IMR-90 (cell line): ENCODE measurements around the gene CCDC70. TPM values are rescaled to one million over a fixed set of nuclear protein-coding genes. Genes with fewer than 3 reads are reported as not detected.

ENCODE experiments used
- ATAC-seq: fragments of 200-7000 bp; cut with Tn5 transposase; 2 replicates; pipeline ENCODE4 v1.9.1; 2020; ENCODE audit warnings: low read depth, mild to moderate bottlenecking, moderate library complexity
- BruUV-seq: library from RNA; stranded (reverse); fragments of 400-500 nt; replicated peaks from 2 replicates; lab custom pipeline; 2021; lab: Mats Ljungman, UMichigan
- CTCF ChIA-PET: fragments of 300-600 bp; formaldehyde crosslinking; extraction: SDS; loops from one replicate; lab custom pipeline; 2021; ENCODE audit warnings: antibody characterized with exemption; lab: Yijun Ruan, JAX
- POLR2A ChIA-PET: fragments of 300-600 bp; sonication (Branson Sonifier 250); formaldehyde crosslinking; loops from one replicate; lab custom pipeline; 2022; ENCODE audit warnings: antibody characterized with exemption; ENCODE audit not compliant: unreplicated experiment; lab: Charles Lee
- DNase-seq: peaks from one replicate; pipeline ENCODE4 v3.0.0; 2013
- H2AFZ ChIP-seq: replicated peaks from 2 replicates; pipeline ENCODE3; 2013; ENCODE audit warnings: low read length, mild to moderate bottlenecking; ENCODE audit not compliant: poor library complexity
- H2AK5ac ChIP-seq: 2 replicates; pipeline ENCODE4 v1.6.1; 2013; ENCODE audit warnings: low read depth, low read length, inconsistent platforms
- H2AK9ac ChIP-seq: replicated peaks from 2 replicates; pipeline ENCODE3; 2013; ENCODE audit warnings: mild to moderate bottlenecking, low read depth, low read length, moderate library complexity; ENCODE audit not compliant: poor library complexity
- H2BK120ac ChIP-seq: 2 replicates; pipeline ENCODE4 v1.6.1; 2013; ENCODE audit warnings: low read depth, low read length, inconsistent platforms
- H2BK15ac ChIP-seq: 3 replicates; pipeline ENCODE4 v1.6.1; 2013; ENCODE audit warnings: low read depth, low read length, inconsistent platforms
- H2BK20ac ChIP-seq: 2 replicates; pipeline ENCODE4 v1.6.1; 2013; ENCODE audit warnings: low read depth, mild to moderate bottlenecking, inconsistent platforms, low read length, moderate library complexity
- H2BK5ac ChIP-seq: 2 replicates; pipeline ENCODE4 v1.6.1; 2013; ENCODE audit warnings: mild to moderate bottlenecking, low read depth, low read length, inconsistent platforms; ENCODE audit not compliant: poor library complexity, severe bottlenecking
- H3K14ac ChIP-seq: replicated peaks from 2 replicates; pipeline ENCODE4 v1.6.1; 2013; ENCODE audit warnings: low read depth, low read length, inconsistent platforms
- H3K18ac ChIP-seq: 2 replicates; pipeline ENCODE4 v1.6.1; 2013; ENCODE audit warnings: low read depth, low read length, control low read depth
- H3K23ac ChIP-seq: 2 replicates; pipeline ENCODE4 v1.6.1; 2013; ENCODE audit warnings: low read depth, low read length, inconsistent platforms
- H3K27ac ChIP-seq: 2 replicates; pipeline ENCODE4 v1.5.1; 2013; ENCODE audit warnings: mild to moderate bottlenecking, control low read depth, low read length; ENCODE audit not compliant: insufficient read depth
- H3K27me3 ChIP-seq: 2 replicates; pipeline ENCODE4 v1.6.1; 2013; ENCODE audit warnings: low read length; ENCODE audit not compliant: control insufficient read depth, insufficient read depth
- H3K36me3 ChIP-seq: 2 replicates; pipeline ENCODE4 v1.6.1; 2013; ENCODE audit warnings: low read length, mixed read lengths; ENCODE audit not compliant: control insufficient read depth, insufficient read depth
- H3K4ac ChIP-seq: 2 replicates; pipeline ENCODE4 v1.6.1; 2013; ENCODE audit warnings: low read depth, low read length, inconsistent platforms
- H3K4me1 ChIP-seq: 2 replicates; pipeline ENCODE4 v1.6.1; 2013; ENCODE audit warnings: low read length, mixed read lengths; ENCODE audit not compliant: control insufficient read depth, insufficient read depth
- H3K4me2 ChIP-seq: 2 replicates; pipeline ENCODE4 v1.6.1; 2013; ENCODE audit warnings: low read depth, mild to moderate bottlenecking, control low read depth, low read length, moderate library complexity
- H3K4me3 ChIP-seq: 2 replicates; pipeline ENCODE4 v1.5.1; 2013; ENCODE audit warnings: low read depth, mild to moderate bottlenecking, control low read depth, low read length, moderate library complexity; ENCODE audit not compliant: insufficient read depth
- H3K56ac ChIP-seq: 2 replicates; pipeline ENCODE4 v1.6.1; 2013; ENCODE audit warnings: low read length, inconsistent platforms; ENCODE audit not compliant: insufficient read depth; ENCODE audit errors: extremely low read depth
- H3K79me1 ChIP-seq, 2 experiments: 2 replicates each; pipeline ENCODE4 v1.6.1; 2013; ENCODE audit warnings: low read length in 2 of 2, inconsistent platforms in 1 of 2, low read depth in 1 of 2
- H3K9ac ChIP-seq: 2 replicates; pipeline ENCODE4 v1.6.1; 2013; ENCODE audit warnings: low read depth, low read length, control low read depth
- H3K9me1 ChIP-seq: 2 replicates; pipeline ENCODE4 v1.6.1; 2013; ENCODE audit warnings: low read length, inconsistent platforms; ENCODE audit not compliant: insufficient read depth
- H3K9me3 ChIP-seq: 2 replicates; pipeline ENCODE4 v1.6.1; 2013; ENCODE audit warnings: low read length; ENCODE audit not compliant: control insufficient read depth, insufficient read depth
- H4K20me1 ChIP-seq: 2 replicates; pipeline ENCODE4 v1.6.1; 2013; ENCODE audit warnings: low read length, inconsistent platforms; ENCODE audit not compliant: insufficient read depth
- H4K5ac ChIP-seq: 2 replicates; pipeline ENCODE4 v1.6.1; 2013; ENCODE audit warnings: mild to moderate bottlenecking, low read depth, low read length, control low read depth
- H4K8ac ChIP-seq, 2 experiments: 2 replicates each; pipeline ENCODE4 v1.6.1; 2013; ENCODE audit warnings: low read depth in 2 of 2, low read length in 2 of 2, control low read depth in 1 of 2, inconsistent platforms in 1 of 2
- H4K91ac ChIP-seq: 2 replicates; pipeline ENCODE4 v1.6.1; 2013; ENCODE audit warnings: low read depth, low read length, inconsistent platforms; ENCODE audit not compliant: insufficient read depth
- BHLHE40 ChIP-seq: fragments of 150-350 bp; IDR thresholded peaks from 2 replicates; pipeline ENCODE4 v1.6.1; 2016; ENCODE audit warnings: mild to moderate bottlenecking, low read depth, low read length
- CEBPB ChIP-seq: IDR thresholded peaks from 2 replicates; pipeline ENCODE4 v1.6.1; 2012; ENCODE audit warnings: low read depth, low read length, improper control_type of control experiment
- CHD1 ChIP-seq: IDR thresholded peaks from 2 replicates; pipeline ENCODE4 v1.6.1; 2012; ENCODE audit warnings: low read depth, low read length, improper control_type of control experiment
- CTCF ChIP-seq: conservative IDR thresholded peaks from 2 replicates; pipeline ENCODE4 v1.5.1; 2012; ENCODE audit warnings: mild to moderate bottlenecking, low read depth, low read length, improper control_type of control experiment
- FOS ChIP-seq: fragments of 150-350 bp; IDR thresholded peaks from 2 replicates; pipeline ENCODE4 v1.6.1; 2016; ENCODE audit warnings: low read depth, low read length
- MAFK ChIP-seq: IDR thresholded peaks from 2 replicates; pipeline ENCODE4 v1.6.1; 2012; ENCODE audit warnings: low read depth, low read length, improper control_type of control experiment
- MAZ ChIP-seq: IDR thresholded peaks from 2 replicates; pipeline ENCODE4 v1.6.1; 2012; ENCODE audit warnings: low read depth, mild to moderate bottlenecking, low read length, improper control_type of control experiment, moderate library complexity, borderline replicate concordance
- MXI1 ChIP-seq: IDR thresholded peaks from 2 replicates; pipeline ENCODE4 v1.6.1; 2012; ENCODE audit warnings: low read depth, mild to moderate bottlenecking, low read length, moderate library complexity, borderline replicate concordance
- NFE2L2 ChIP-seq: fragments of 150-350 bp; IDR thresholded peaks from 2 replicates; pipeline ENCODE4 v1.6.1; 2016; ENCODE audit warnings: low read depth, mild to moderate bottlenecking, low read length
- POLR2A ChIP-seq: IDR thresholded peaks from 2 replicates; pipeline ENCODE4 v1.6.1; 2012; ENCODE audit warnings: mild to moderate bottlenecking, low read depth, low read length
- RAD21 ChIP-seq: IDR thresholded peaks from 2 replicates; pipeline ENCODE4 v1.6.1; 2012; ENCODE audit warnings: low read length, improper control_type of control experiment
- RFX5 ChIP-seq: IDR thresholded peaks from 2 replicates; pipeline ENCODE4 v1.8.0; 2012; ENCODE audit warnings: low read depth, mild to moderate bottlenecking, low read length, moderate library complexity
- USF2 ChIP-seq: fragments of 150-350 bp; IDR thresholded peaks from 2 replicates; pipeline ENCODE4 v1.6.1; 2017; ENCODE audit warnings: mild to moderate bottlenecking, antibody characterized with exemption, low read length, low read depth
- WGBS, 2 experiments: methylation state at CpG; one replicate each; pipeline versions ENCODE4 v1.1.5 to v1.1.7; 2013; ENCODE audit warnings: missing lambda C conversion rate in 2 of 2; ENCODE audit not compliant: insufficient read length in 1 of 2; ENCODE audit errors: extremely low coverage in 2 of 2; 5-methylcytosine and 5-hydroxymethylcytosine counted together
- dilution Hi-C: fragments of 300-500 bp; cut with HindIII; formaldehyde crosslinking; loops from one replicate; pipeline ENCODE4 v1.14.3; 2018; ENCODE audit warnings: low sequenced_read_pairs; ENCODE audit not compliant: unreplicated experiment
- in situ Hi-C: fragments of 300-500 bp; cut with MboI; formaldehyde crosslinking; loops from 3 replicates; pipeline ENCODE4 v1.14.3; 2019; ENCODE audit warnings: low sequenced_read_pairs, inconsistent platforms, mixed read lengths
- intact Hi-C: fragments of 100-400 bp; cut with micrococcal nuclease; formaldehyde crosslinking; loops from 2 replicates; pipeline ENCODE4 v1.10.0; 2022
- polyA plus RNA-seq, 3 experiments: library from polyadenylated mRNA; depleted of rRNA; stranded (reverse); fragments of >200 nt; gene quantifications; 2 replicates each; pipeline ENCODE4 v1.2.3, GENCODE V29; 2012; ENCODE audit warnings: low replicate concordance in 1 of 3
- total RNA-seq: library from RNA; depleted of rRNA; stranded (reverse); fragments of >200 nt; gene quantifications from 2 replicates; pipeline ENCODE4 v1.2.3, GENCODE V29; 2012
- TF ChIP-seq, protein P1 (sequence below): fragments of 150-350 bp; IDR thresholded peaks from 2 replicates; pipeline ENCODE4 v1.6.1; 2016; ENCODE audit warnings: low read depth, mild to moderate bottlenecking, low read length, moderate library complexity, borderline replicate concordance

The CCDC70 gene
- total and polyA plus RNA-seq, 2 of the 4 experiments (the other 2 are of a cell fraction), result not detected

- TF ChIP-seq, protein P1, sequence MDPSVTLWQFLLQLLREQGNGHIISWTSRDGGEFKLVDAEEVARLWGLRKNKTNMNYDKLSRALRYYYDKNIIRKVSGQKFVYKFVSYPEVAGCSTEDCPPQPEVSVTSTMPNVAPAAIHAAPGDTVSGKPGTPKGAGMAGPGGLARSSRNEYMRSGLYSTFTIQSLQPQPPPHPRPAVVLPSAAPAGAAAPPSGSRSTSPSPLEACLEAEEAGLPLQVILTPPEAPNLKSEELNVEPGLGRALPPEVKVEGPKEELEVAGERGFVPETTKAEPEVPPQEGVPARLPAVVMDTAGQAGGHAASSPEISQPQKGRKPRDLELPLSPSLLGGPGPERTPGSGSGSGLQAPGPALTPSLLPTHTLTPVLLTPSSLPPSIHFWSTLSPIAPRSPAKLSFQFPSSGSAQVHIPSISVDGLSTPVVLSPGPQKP, result no peak
- TF ChIP-seq MXI1, result no peak
Measured at GRCh38 chr13:51816604-51817249, 45.0 kb upstream of the CCDC70 start (continued).

- ATAC-seq (no peak), DNase-seq (no peak)
- no peaks in the 10 kb centered on the region for H3K4me1 ChIP-seq
- no peak overlapping the region for H3K14ac ChIP-seq
- no peak overlapping the region for H2BK15ac ChIP-seq
- no peak overlapping the region for H4K8ac ChIP-seq
- H2AK9ac ChIP-seq, result no peak overlapping the region
- intact Hi-C loops (loop anchor here (10.0 kb wide), 1 partner anchor 197 kb away; the partner anchor contains the start of genes ALG11 and ATP7B), in situ Hi-C loops (loop anchor here (10.0 kb wide), 1 partner anchor 307 kb away; the partner anchor contains the start of gene NEK5), dilution Hi-C loops (no loop called here)
- H3K9me3 ChIP-seq, result no peaks in the 10 kb centered on the region
- no peaks in the 10 kb centered on the region for H3K79me1 ChIP-seq
- no peak overlapping the region for H2AFZ ChIP-seq
- peaks cover 4% of the 10 kb centered on the region; the same call in 1 of the 2 replicates for H3K9me1 ChIP-seq
- no TSS peak for BruUV-seq
- no peak overlapping the region for H3K23ac ChIP-seq
- H4K20me1 ChIP-seq, result no peaks in the 10 kb centered on the region
- no peak overlapping the region for H2BK120ac ChIP-seq
- 76% methylated on average over 6 of the region's 8 CpGs; no CpG with 5 or more reads in 1 of the 2 experiments for WGBS, 2 experiments
- H3K56ac ChIP-seq, result no peak overlapping the region
- H2AK5ac ChIP-seq, result no peak overlapping the region
- H3K4me2 ChIP-seq, result no peak overlapping the region
- H4K5ac ChIP-seq, result no peak overlapping the region
- no peak overlapping the region for H2BK20ac ChIP-seq
- no peak overlapping the region for H3K9ac ChIP-seq
- no peak overlapping the region for H3K27ac ChIP-seq
- POLR2A ChIA-PET, result no interaction called here
- H3K4me3 ChIP-seq, result no peak overlapping the region
- no peak overlapping the region for H2BK5ac ChIP-seq
- H3K27me3 ChIP-seq, result peaks cover 62% of the 10 kb centered on the region
- H3K36me3 ChIP-seq, result no peaks in the 10 kb centered on the region
- H3K18ac ChIP-seq, result no peak overlapping the region
- H3K4ac ChIP-seq, result no peak overlapping the region
- H4K91ac ChIP-seq, result no peak overlapping the region
- CTCF ChIA-PET, result no interaction called here
- TF ChIP-seq MAFK (no peak), USF2 (no peak), BHLHE40 (no peak), CTCF (no peak), MAZ (no peak), RAD21 (no peak), POLR2A (no peak), CHD1 (no peak), MXI1 (no peak), NFE2L2 (no peak), CEBPB (no peak), RFX5 (no peak), FOS (no peak)
Measured at GRCh38 chr13:51817717-51818116, 44.1 kb upstream of the CCDC70 start.
